Neural progenitor cell (in vitro differentiated cells): ENCODE results near the gene LCE5A. TPM values are rescaled to one million over a fixed set of nuclear protein-coding genes. Genes with fewer than 3 reads are reported as not detected.

ENCODE experiments used
- DNase-seq: peaks from one replicate; pipeline ENCODE4 v3.0.0-alpha.2; 2016; ENCODE audit warnings: low spot score
- H2AFZ ChIP-seq: fragments of 200-600 bp; sonication (generic); replicated peaks from 2 replicates; pipeline ENCODE4 v1.6.1; 2016; ENCODE audit warnings: antibody characterized with exemption
- H3F3A ChIP-seq: fragments of 200-600 bp; sonication (generic); 2 replicates; pipeline ENCODE4 v1.6.1; 2016; ENCODE audit warnings: antibody characterized with exemption, low read depth
- H3K27ac ChIP-seq: fragments of 200-600 bp; sonication (generic); 2 replicates; pipeline ENCODE4 v1.5.1; 2016; ENCODE audit warnings: mild to moderate bottlenecking
- H3K27me3 ChIP-seq: fragments of 200-600 bp; sonication (generic); 2 replicates; pipeline ENCODE4 v1.6.1; 2016; ENCODE audit warnings: mild to moderate bottlenecking, moderate library complexity
- H3K36me3 ChIP-seq: fragments of 200-600 bp; sonication (generic); 2 replicates; pipeline ENCODE4 v1.5.1; 2016
- H3K4me1 ChIP-seq: fragments of 200-600 bp; sonication (generic); 2 replicates; pipeline ENCODE4 v1.6.1; 2016; ENCODE audit warnings: mixed run types
- H3K4me2 ChIP-seq: fragments of 200-600 bp; sonication (generic); 2 replicates; pipeline ENCODE4 v1.6.1; 2016
- H3K4me3 ChIP-seq: fragments of 200-600 bp; sonication (generic); 2 replicates; pipeline ENCODE4 v1.5.1; 2016
- H3K79me2 ChIP-seq: fragments of 200-600 bp; sonication (generic); 2 replicates; pipeline ENCODE4 v1.6.1; 2016; ENCODE audit warnings: low read depth
- H3K9ac ChIP-seq: fragments of 200-600 bp; sonication (generic); 2 replicates; pipeline ENCODE4 v1.6.1; 2016
- H3K9me3 ChIP-seq: fragments of 200-600 bp; sonication (generic); 2 replicates; pipeline ENCODE4 v1.5.1; 2016; ENCODE audit warnings: low read depth
- H4K20me1 ChIP-seq: fragments of 200-600 bp; sonication (generic); 2 replicates; pipeline ENCODE4 v1.6.1; 2016; ENCODE audit warnings: low read depth
- H3K27ac Mint-ChIP-seq: 3 replicates; pipeline ENCODE4 v1.8.0; 2021; ENCODE audit warnings: mixed read lengths
- H3K27me3 Mint-ChIP-seq: 2 replicates; pipeline ENCODE4 v1.8.0; 2022; ENCODE audit warnings: low read depth, mild to moderate bottlenecking, inconsistent platforms, moderate library complexity, mixed read lengths; ENCODE audit not compliant: insufficient read depth
- H3K36me3 Mint-ChIP-seq: 3 replicates; pipeline ENCODE4 v1.8.0; 2021; ENCODE audit warnings: mixed read lengths
- H3K4me1 Mint-ChIP-seq: 3 replicates; pipeline ENCODE4 v1.8.0; 2021; ENCODE audit warnings: mixed read lengths
- H3K4me3 Mint-ChIP-seq: 3 replicates; pipeline ENCODE4 v1.8.0; 2021; ENCODE audit warnings: mild to moderate bottlenecking, moderate library complexity, mixed read lengths
- H3K9me3 Mint-ChIP-seq: 3 replicates; pipeline ENCODE4 v1.8.0; 2020; ENCODE audit warnings: mixed read lengths
- EZH2 ChIP-seq: fragments of 200-600 bp; sonication (generic); IDR thresholded peaks from 2 replicates; pipeline ENCODE4 v1.6.1; 2017; ENCODE audit warnings: antibody characterized with exemption, mild to moderate bottlenecking, moderate library complexity
- EZH2phosphoT487 ChIP-seq: fragments of 200-600 bp; sonication (generic); IDR thresholded peaks from 2 replicates; pipeline ENCODE4 v1.6.1; 2017; ENCODE audit warnings: antibody characterized with exemption
- total RNA-seq: library from RNA; depleted of rRNA; stranded (reverse); fragments of >200 nt; gene quantifications from 2 replicates; pipeline ENCODE4 v1.2.3, GENCODE V29; 2015; ENCODE audit warnings: low replicate concordance
- TF ChIP-seq, protein P1 (sequence below): fragments of 200-600 bp; sonication (generic); IDR thresholded peaks from 2 replicates; pipeline ENCODE4 v1.5.1; 2017; ENCODE audit warnings: antibody characterized with exemption, mild to moderate bottlenecking

Gene LCE5A
- total RNA-seq, 1 donor from 2014 or later: not detected

DNA sequence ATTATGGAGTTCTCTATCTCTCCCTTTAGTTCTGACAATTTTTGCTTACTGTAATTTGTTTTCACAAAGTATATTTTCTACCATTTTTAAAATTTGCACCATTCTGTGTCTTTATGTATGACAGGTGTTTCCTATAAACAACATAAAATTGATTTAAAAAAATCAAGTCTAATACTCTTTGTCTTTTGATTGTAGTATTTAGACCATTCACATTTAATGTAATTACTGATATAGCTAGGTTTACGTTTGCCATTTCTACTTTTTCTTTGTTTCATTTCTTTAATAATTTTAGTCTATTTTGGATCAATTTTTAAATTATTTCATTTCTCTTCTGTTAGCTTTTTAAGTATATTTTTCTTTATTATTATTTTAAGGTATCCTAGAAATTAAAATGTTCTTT is 44.4 kb upstream of the LCE5A start:
- no peak overlapping the region for H3K4me2 ChIP-seq
- no peak for DNase-seq
- H3K4me1 Mint-ChIP-seq: no peaks in the 10 kb centered on the region
- H3K27me3 ChIP-seq: no peaks in the 10 kb centered on the region
- no peak overlapping the region for H3K9ac ChIP-seq
- H3K79me2 ChIP-seq: no peaks in the 10 kb centered on the region
- no peaks in the 10 kb centered on the region for H3K36me3 Mint-ChIP-seq
- H3K27ac Mint-ChIP-seq: no peak overlapping the region
- TF ChIP-seq, protein P1, sequence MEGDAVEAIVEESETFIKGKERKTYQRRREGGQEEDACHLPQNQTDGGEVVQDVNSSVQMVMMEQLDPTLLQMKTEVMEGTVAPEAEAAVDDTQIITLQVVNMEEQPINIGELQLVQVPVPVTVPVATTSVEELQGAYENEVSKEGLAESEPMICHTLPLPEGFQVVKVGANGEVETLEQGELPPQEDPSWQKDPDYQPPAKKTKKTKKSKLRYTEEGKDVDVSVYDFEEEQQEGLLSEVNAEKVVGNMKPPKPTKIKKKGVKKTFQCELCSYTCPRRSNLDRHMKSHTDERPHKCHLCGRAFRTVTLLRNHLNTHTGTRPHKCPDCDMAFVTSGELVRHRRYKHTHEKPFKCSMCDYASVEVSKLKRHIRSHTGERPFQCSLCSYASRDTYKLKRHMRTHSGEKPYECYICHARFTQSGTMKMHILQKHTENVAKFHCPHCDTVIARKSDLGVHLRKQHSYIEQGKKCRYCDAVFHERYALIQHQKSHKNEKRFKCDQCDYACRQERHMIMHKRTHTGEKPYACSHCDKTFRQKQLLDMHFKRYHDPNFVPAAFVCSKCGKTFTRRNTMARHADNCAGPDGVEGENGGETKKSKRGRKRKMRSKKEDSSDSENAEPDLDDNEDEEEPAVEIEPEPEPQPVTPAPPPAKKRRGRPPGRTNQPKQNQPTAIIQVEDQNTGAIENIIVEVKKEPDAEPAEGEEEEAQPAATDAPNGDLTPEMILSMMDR: no peak
- TF ChIP-seq EZH2: no peak
- TF ChIP-seq EZH2phosphoT487: no peak
- no peaks in the 10 kb centered on the region for H3K4me1 ChIP-seq
- H3K9me3 Mint-ChIP-seq: peaks cover 6% of the 10 kb centered on the region
- H3K36me3 ChIP-seq: no peaks in the 10 kb centered on the region
- no peaks in the 10 kb centered on the region for H4K20me1 ChIP-seq
- no peak overlapping the region for H2AFZ ChIP-seq
- H3K27me3 Mint-ChIP-seq: no peaks in the 10 kb centered on the region
- no peaks in the 10 kb centered on the region for H3F3A ChIP-seq
- no peak overlapping the region for H3K27ac ChIP-seq
- H3K4me3 Mint-ChIP-seq: no peak overlapping the region
- H3K4me3 ChIP-seq: no peak overlapping the region
- H3K9me3 ChIP-seq: peaks cover 31% of the 10 kb centered on the region

DNA sequence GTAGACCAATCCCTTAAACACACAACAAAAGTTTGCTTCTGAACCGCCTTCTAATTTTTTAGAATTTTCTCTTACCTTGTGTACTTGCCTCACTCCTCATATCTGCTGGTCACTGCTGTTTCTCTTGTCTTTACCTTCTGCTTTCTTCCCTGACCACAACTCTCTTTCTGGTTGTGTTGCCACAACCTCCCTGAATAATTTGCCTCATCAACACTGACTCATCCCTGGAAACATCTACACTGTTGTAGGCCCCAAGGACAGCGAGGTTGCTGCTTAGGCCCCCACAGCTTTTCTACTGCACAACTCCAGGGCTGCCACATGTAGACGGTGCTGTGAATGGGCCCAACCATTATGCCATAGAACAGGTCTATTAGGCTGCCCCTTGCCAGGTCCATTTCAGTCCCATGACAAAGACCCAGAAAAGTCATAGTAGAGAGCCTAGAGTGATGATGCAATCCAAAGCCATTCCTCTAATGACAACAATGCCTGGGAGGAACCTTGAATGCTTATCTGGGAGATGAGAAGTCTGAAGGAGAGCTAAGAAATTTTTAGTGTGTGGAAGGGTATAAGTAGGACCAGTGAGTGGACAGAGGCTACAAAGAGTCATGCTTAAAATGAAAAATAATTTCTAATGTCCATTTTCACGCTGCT is 36.6 kb upstream of the LCE5A start:
- Histone ChIP-seq H2AFZ (no peak overlapping the region), H3K4me2 (no peak overlapping the region), H3K4me3 (no peak overlapping the region), H3F3A (no peaks in the 10 kb centered on the region), H3K79me2 (no peaks in the 10 kb centered on the region), H3K27ac (no peak overlapping the region), H3K27me3 (no peaks in the 10 kb centered on the region), H4K20me1 (no peaks in the 10 kb centered on the region), H3K36me3 (no peaks in the 10 kb centered on the region), H3K9me3 (peaks cover 20% of the 10 kb centered on the region), H3K9ac (no peak overlapping the region), H3K4me1 (no peaks in the 10 kb centered on the region)
- peaks cover 2% of the 10 kb centered on the region for H3K27me3 Mint-ChIP-seq
- no peak overlapping the region for H3K4me3 Mint-ChIP-seq
- peaks cover 57% of the 10 kb centered on the region for H3K9me3 Mint-ChIP-seq
- no peak overlapping the region for H3K27ac Mint-ChIP-seq
- no peak for DNase-seq
- TF ChIP-seq EZH2: no peak
- TF ChIP-seq EZH2phosphoT487: no peak
- TF ChIP-seq, protein P1: no peak
- H3K4me1 Mint-ChIP-seq: no peaks in the 10 kb centered on the region
- peaks cover 3% of the 10 kb centered on the region for H3K36me3 Mint-ChIP-seq

DNA sequence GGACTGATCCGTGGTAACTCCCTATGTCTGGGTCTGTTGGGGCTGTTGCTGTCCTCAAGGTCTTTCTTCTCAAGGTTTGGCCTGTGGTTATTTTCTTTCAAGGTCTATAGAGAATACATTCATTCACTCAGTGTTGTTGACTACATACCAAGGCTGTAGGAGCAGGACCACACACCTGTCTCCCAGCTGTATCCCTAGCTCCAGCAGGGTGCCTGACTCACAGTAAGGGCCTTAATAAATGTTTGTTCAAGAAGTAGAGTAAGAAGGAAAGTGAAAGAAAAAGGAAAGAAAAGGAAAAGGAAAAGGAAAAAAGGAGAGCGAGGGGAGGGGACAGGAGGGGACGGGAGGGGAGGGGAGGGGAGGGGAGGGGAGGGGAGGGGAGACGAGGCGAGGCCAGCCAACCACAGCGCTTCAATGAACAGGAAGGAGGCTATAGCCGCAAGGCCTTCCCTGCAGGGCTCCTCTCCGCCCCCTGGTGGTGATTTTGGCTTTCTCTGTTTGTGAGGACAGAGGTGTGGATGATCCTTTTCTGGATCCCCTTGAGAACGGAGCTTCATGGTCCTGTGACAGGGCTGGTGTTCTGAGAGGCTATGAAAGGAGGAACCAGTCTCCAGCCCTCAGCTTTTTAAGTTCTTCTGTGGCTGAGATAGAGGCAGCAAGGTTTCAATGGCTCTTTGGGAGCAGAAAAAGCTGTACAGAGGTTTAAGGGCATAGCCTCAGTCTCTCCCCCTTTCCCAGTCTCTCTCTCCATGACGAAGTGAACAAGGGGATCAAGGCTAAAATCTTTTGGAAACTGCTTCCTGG is 30.6 kb upstream of the LCE5A start:
- peaks cover 10% of the 10 kb centered on the region for H3K9me3 ChIP-seq
- no peak for DNase-seq
- H3K27me3 ChIP-seq: no peaks in the 10 kb centered on the region
- Mint-ChIP-seq H3K27ac (no peak overlapping the region), H3K36me3 (peaks cover 3% of the 10 kb centered on the region), H3K4me3 (no peak overlapping the region), H3K9me3 (peaks cover 52% of the 10 kb centered on the region), H3K4me1 (no peaks in the 10 kb centered on the region), H3K27me3 (peaks cover 4% of the 10 kb centered on the region)
- H3K4me3 ChIP-seq: no peak overlapping the region
- H3K36me3 ChIP-seq: no peaks in the 10 kb centered on the region
- no peak overlapping the region for H2AFZ ChIP-seq
- TF ChIP-seq EZH2 (no peak), EZH2phosphoT487 (no peak)
- TF ChIP-seq, protein P1: no peak
- H4K20me1 ChIP-seq: no peaks in the 10 kb centered on the region
- no peaks in the 10 kb centered on the region for H3K4me1 ChIP-seq
- H3K4me2 ChIP-seq: no peak overlapping the region
- no peak overlapping the region for H3K9ac ChIP-seq
- no peaks in the 10 kb centered on the region for H3F3A ChIP-seq
- no peaks in the 10 kb centered on the region for H3K79me2 ChIP-seq
- H3K27ac ChIP-seq: no peak overlapping the region
